Measurements from ENCODE around the gene HMGXB3.
"Not testable (repeated sequence)": the region's sequence is repeated elsewhere in the genome, so short reads cannot be mapped to it uniquely, and the experiment has no call there.

HMGXB3 gene

GRCh38 chr5:150078802-150079689 is 78.5 kb downstream of the HMGXB3 start:
- intact Hi-C loops (cut with DNase I), result no loop called here
- no peak for DNase-seq

GRCh38 chr5:150079909-150080461 is 79.4 kb downstream of the HMGXB3 start:
- intact Hi-C loops (cut with DNase I), result no loop called here
- peak in 1 of 10 donors; percentile 78 for DNase-seq

- DNase-seq, result no peak
- intact Hi-C loops (cut with DNase I), result no loop called here
Measured at GRCh38 chr5:150080696-150081435, 80.3 kb downstream of the HMGXB3 start.

GRCh38 chr5:150081541-150082283 is 81.2 kb downstream of the HMGXB3 start:
- DNase-seq, result peak in 4 of 10 donors; percentile 32 to 90 (median 36)

GRCh38 chr5:150082374-150082773 is 81.8 kb downstream of the HMGXB3 start:
- intact Hi-C loops (cut with DNase I), result no loop called here
- DNase-seq, result no peak

More at GRCh38 chr5:150081541-150082283, 81.2 kb downstream of the HMGXB3 start:
- intact Hi-C loops (cut with DNase I), result no loop called here

- DNase-seq, result peak in 1 of 10 donors; percentile 82
- intact Hi-C loops (cut with DNase I), result no loop called here
Measured at GRCh38 chr5:150082889-150083288, 82.3 kb downstream of the HMGXB3 start.

DNA sequence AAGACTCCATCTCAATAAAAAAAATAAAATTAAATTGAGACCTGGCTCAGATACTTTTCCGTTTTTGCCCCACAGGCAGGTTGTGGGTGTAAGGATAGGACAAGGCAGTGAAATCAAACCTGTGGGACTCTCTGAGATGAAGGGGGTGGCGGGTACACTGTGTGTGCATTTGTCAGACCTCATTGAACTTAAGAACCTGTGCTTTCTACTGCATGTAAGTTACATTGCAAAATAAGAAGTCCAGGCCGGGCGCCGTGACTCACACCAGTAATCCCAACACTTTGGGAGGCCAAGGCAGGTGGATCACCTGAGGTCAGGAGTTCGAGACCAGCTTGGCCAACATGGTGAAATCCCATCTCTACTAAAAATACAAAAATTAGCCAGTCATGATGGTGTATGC is 84.2 kb downstream of the HMGXB3 start:
- intact Hi-C loops (cut with DNase I); DNase-seq: not testable (repeated sequence)

GRCh38 chr5:150085191-150085912 is 84.8 kb downstream of the HMGXB3 start:
- intact Hi-C loops (cut with DNase I), result no loop called here
- no peak for DNase-seq

- intact Hi-C loops (cut with DNase I), result no loop called here
- peak in 1 of 10 donors; percentile 69 for DNase-seq
Measured at GRCh38 chr5:150085950-150086715, 85.6 kb downstream of the HMGXB3 start, which contains the start of gene CSF1R. Gene CSF1R (minus strand): TSS chr5:150086554. CDS start chr5:150086427, 127 bp downstream.

- intact Hi-C loops (cut with DNase I), result no loop called here
- no peak for DNase-seq
Measured at GRCh38 chr5:150092159-150092787, 91.7 kb downstream of the HMGXB3 start.

DNA sequence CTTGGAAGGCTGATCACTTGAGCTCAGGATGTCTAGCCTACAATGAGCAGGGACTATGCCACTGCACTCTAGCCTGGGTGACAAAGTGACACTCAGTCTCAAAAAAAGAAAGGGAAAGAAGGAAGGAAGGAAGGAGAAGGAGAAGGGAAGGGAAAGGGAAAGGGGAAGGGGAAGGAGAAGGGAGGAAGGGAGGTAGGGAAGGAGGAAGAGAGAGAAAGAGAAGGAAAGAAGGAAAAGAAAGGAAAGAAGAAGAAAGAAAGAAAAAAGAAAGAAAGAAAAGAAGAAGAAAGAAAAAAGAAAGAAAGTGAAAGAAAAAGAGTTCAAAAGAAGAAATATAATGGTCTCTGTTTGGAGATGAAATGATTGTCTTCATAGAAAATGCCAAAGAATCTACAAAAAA is 96.6 kb downstream of the HMGXB3 start:
- intact Hi-C loops (cut with DNase I), result no loop called here
- DNase-seq, result no peak

- DNase-seq, result no peak
- intact Hi-C loops (cut with DNase I), result no loop called here
Measured at GRCh38 chr5:150101023-150101422, 100.5 kb downstream of the HMGXB3 start.
